Astrocyte of the spinal cord (primary cell): ENCODE measurements around the gene IL11RA.

Source experiments
- DNase-seq: peaks from one replicate; pipeline ENCODE4 v3.0.0; 2011; ENCODE audit warnings: low read depth, low spot score
- H3K4me3 ChIP-seq: 2 replicates; pipeline ENCODE4 v1.5.1; 2011; ENCODE audit warnings: low read depth, mild to moderate bottlenecking, low read length, moderate library complexity
- in situ Hi-C: cut with HindIII; loops from 2 replicates; pipeline ENCODE4 v1.10.0; 2017; ENCODE audit warnings: low sequenced_read_pairs
- TF ChIP-seq, protein P1 (sequence below): IDR thresholded peaks from 2 replicates; pipeline ENCODE4 v1.5.1; 2012; ENCODE audit warnings: low read depth, mild to moderate bottlenecking, low read length, inconsistent platforms

The IL11RA gene

DNA sequence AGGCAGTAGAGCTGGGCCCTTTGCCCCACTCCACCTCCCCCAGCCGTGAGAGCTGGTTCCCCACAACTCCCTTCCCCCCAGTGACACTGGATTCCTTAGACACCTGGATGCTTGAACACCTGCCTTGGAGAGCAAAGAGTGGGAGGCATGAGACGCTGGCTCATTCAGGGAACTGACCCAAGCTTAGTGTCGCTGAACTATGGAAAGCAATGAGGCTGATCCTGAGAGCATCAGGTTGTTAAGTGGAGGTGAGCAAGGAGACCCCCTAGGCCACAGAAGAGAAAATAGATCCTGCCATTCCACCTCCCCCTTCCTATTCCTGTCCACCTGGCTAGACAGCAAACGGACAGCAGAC is 37.1 kb downstream of the IL11RA start:
- H3K4me3 ChIP-seq = no peak overlapping the region
- DNase-seq = no peak
- TF ChIP-seq, protein P1, sequence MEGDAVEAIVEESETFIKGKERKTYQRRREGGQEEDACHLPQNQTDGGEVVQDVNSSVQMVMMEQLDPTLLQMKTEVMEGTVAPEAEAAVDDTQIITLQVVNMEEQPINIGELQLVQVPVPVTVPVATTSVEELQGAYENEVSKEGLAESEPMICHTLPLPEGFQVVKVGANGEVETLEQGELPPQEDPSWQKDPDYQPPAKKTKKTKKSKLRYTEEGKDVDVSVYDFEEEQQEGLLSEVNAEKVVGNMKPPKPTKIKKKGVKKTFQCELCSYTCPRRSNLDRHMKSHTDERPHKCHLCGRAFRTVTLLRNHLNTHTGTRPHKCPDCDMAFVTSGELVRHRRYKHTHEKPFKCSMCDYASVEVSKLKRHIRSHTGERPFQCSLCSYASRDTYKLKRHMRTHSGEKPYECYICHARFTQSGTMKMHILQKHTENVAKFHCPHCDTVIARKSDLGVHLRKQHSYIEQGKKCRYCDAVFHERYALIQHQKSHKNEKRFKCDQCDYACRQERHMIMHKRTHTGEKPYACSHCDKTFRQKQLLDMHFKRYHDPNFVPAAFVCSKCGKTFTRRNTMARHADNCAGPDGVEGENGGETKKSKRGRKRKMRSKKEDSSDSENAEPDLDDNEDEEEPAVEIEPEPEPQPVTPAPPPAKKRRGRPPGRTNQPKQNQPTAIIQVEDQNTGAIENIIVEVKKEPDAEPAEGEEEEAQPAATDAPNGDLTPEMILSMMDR = no peak
- in situ Hi-C loops = no loop called here

DNA sequence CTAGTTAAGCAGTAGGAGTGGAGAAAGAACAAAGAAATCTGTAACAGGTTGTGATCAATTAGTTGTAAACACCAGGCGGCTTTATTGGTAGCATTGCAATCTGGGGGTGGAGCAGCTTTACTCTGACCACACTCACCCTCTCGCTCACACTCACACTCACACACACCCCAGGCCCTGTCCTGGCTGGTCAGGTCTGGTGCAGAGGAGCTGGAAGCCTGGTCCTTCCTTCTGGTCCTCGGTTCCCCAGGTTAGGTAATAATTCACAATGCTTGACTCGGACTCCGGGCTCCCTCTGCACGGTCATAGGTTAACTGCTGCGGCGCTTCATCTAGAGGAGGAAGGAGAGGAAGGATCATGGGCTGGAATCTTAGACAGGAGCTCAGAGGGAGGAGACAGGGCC is 37.5 kb downstream of the IL11RA start:
- no peak for DNase-seq
- H3K4me3 ChIP-seq = no peak overlapping the region
- TF ChIP-seq, protein P1 = no peak
- in situ Hi-C loops = no loop called here

- TF ChIP-seq, protein P1 = no peak
- no peak for DNase-seq
- no peak within 1 kb of the TSS for H3K4me3 ChIP-seq
- in situ Hi-C loops = no loop called here
Observed at GRCh38 chr9:34690983-34691935, 39.3 kb downstream of the IL11RA start, which contains the start of gene CCL19. CCL19 (minus strand) TSS chr9:34691276; CDS start chr9:34691139, 137 bp downstream.

- in situ Hi-C loops = no loop called here
- H3K4me3 ChIP-seq = no peak overlapping the region
- DNase-seq = no peak
- TF ChIP-seq, protein P1 = no peak
Observed at GRCh38 chr9:34691936-34692315, 39.9 kb downstream of the IL11RA start.

- in situ Hi-C loops = no loop called here
- no peak for DNase-seq
- H3K4me3 ChIP-seq = no peak overlapping the region
- TF ChIP-seq, protein P1 = no peak
Observed at GRCh38 chr9:34693560-34693959, 41.6 kb downstream of the IL11RA start.

DNA sequence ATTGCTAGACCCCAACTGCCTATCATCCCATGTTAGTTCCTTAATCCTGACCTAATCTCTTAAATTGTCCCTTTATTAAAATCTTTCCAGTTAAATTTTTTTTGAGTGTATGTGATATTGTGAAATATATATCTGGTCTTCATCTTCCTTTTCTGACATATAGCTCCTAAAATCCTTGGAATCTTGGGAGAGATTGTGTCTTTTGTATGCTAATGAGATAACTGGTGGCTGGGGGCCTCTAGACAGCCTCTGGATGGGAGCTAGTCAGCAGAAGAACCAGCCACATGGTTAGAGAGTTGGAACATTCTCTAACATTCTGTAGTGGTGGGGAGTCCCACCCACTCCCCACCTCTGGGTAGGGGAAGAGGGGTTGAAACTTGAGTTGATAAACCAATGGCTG is 42.8 kb downstream of the IL11RA start:
- no peak for DNase-seq
- H3K4me3 ChIP-seq = no peak overlapping the region
- TF ChIP-seq, protein P1 = no peak
- in situ Hi-C loops = no loop called here
